MG63 (cell line): ENCODE measurements around the gene THEM4. TPM values are rescaled to one million over a fixed set of nuclear protein-coding genes. Genes with fewer than 3 reads are reported as not detected.

Source experiments
- total RNA-seq: library from RNA; depleted of rRNA; stranded (reverse); fragments of >200 nt; shearing (Covaris generic); gene quantifications from 2 replicates; pipeline ENCODE4 v1.2.3, GENCODE V29; 2014; ENCODE audit warnings: low replicate concordance; rRNA removed

Gene THEM4
- total RNA-seq, 1 experiment from 2014 or later = 22.9 TPM

Other genes with a start within 250 kb of the THEM4 start
- gene CELF3, start 192.7 kb downstream of the THEM4 start, total RNA-seq = not detected in 2 replicates
- not detected in 2 replicates for gene RIIAD1, start 188.0 kb downstream of the THEM4 start, total RNA-seq
- gene MRPL9, start 146.0 kb downstream of the THEM4 start, total RNA-seq = 121 and 167 TPM in 2 replicates
- 14.1 and 23.5 TPM in 2 replicates for gene TDRKH, start 119.0 kb downstream of the THEM4 start, total RNA-seq
- gene LINGO4, start 104.1 kb downstream of the THEM4 start, total RNA-seq = not detected in 2 replicates
- 0.63 TPM in 1 of 2 replicates, not detected in the other for gene RORC, start 77.7 kb downstream of the THEM4 start, total RNA-seq
- gene C2CD4D, start 69.7 kb downstream of the THEM4 start, total RNA-seq = not detected in 2 replicates
- not detected in 2 replicates for gene THEM5, start 55.8 kb downstream of the THEM4 start, total RNA-seq
- gene S100A10, start 84.3 kb upstream of the THEM4 start, total RNA-seq = 213 and 271 TPM in 2 replicates
- gene S100A11, start 127.5 kb upstream of the THEM4 start, total RNA-seq = 347 and 507 TPM in 2 replicates
- gene TCHHL1, start 179.6 kb upstream of the THEM4 start, total RNA-seq = not detected in 2 replicates
- 0.10 TPM in 1 of 2 replicates, not detected in the other for gene TCHH, start 205.9 kb upstream of the THEM4 start, total RNA-seq
- not detected in 2 replicates for gene RPTN, start 249.7 kb upstream of the THEM4 start, total RNA-seq